ENCODE data around the gene PTPRCAP. TPM values are rescaled to one million over a fixed set of nuclear protein-coding genes. Genes with fewer than 3 reads are reported as not detected.

PTPRCAP gene
- total RNA-seq, 1 donor = not detected

GRCh38 chr11:67387069-67387468 lies 50.4 kb downstream of the PTPRCAP start:
- TF ChIP-seq, protein P1, sequence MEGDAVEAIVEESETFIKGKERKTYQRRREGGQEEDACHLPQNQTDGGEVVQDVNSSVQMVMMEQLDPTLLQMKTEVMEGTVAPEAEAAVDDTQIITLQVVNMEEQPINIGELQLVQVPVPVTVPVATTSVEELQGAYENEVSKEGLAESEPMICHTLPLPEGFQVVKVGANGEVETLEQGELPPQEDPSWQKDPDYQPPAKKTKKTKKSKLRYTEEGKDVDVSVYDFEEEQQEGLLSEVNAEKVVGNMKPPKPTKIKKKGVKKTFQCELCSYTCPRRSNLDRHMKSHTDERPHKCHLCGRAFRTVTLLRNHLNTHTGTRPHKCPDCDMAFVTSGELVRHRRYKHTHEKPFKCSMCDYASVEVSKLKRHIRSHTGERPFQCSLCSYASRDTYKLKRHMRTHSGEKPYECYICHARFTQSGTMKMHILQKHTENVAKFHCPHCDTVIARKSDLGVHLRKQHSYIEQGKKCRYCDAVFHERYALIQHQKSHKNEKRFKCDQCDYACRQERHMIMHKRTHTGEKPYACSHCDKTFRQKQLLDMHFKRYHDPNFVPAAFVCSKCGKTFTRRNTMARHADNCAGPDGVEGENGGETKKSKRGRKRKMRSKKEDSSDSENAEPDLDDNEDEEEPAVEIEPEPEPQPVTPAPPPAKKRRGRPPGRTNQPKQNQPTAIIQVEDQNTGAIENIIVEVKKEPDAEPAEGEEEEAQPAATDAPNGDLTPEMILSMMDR (IDR thresholded peaks at IDR 0.05; ENCODE audit: insufficient read depth, low read depth, low read length) = no peak
- DNase-seq (ENCODE audit: low read depth) = no peak
- H3K4me3 ChIP-seq (ENCODE audit: low read depth, low read length) = no peak overlapping the region

Small RNA genes within 50 kb of the gene (small RNA-seq; reads per million reads assigned to genes)
- gene RNU6-1238P = not detected

Other genes starting within 250 kb of the PTPRCAP start
- gene GRK2, start 171.2 kb downstream of the PTPRCAP start, total RNA-seq = 24.5 and 33.2 TPM in 2 replicates
- 29.6 and 29.8 TPM in 2 replicates for gene ANKRD13D, start 148.4 kb downstream of the PTPRCAP start, total RNA-seq
- gene SSH3, start 134.2 kb downstream of the PTPRCAP start, total RNA-seq = 16.1 and 21.2 TPM in 2 replicates
- gene POLD4, start 84.1 kb downstream of the PTPRCAP start, total RNA-seq = 43.2 and 68.9 TPM in 2 replicates
- 3.5 and 4.7 TPM in 2 replicates for gene CLCF1, start 64.1 kb downstream of the PTPRCAP start, total RNA-seq
- gene RAD9A, start 45.7 kb downstream of the PTPRCAP start, total RNA-seq = 4.3 and 6.4 TPM in 2 replicates
- 172 and 202 TPM in 2 replicates for gene PPP1CA, start 35.8 kb downstream of the PTPRCAP start, total RNA-seq
- gene TBC1D10C, start 33.6 kb downstream of the PTPRCAP start, total RNA-seq = not detected in 2 replicates
- gene CARNS1, start 22.0 kb downstream of the PTPRCAP start, total RNA-seq = not detected in 2 replicates
- 42.3 and 47.0 TPM in 2 replicates for gene RPS6KB2, start 9.2 kb downstream of the PTPRCAP start, total RNA-seq
- 85.5 and 102 TPM in 2 replicates for gene CORO1B, start 5.8 kb upstream of the PTPRCAP start, total RNA-seq
- gene GPR152, start 15.0 kb upstream of the PTPRCAP start, total RNA-seq = not detected in 2 replicates
- gene CABP4, start 17.7 kb upstream of the PTPRCAP start, total RNA-seq = not detected in 2 replicates
- 18.4 and 18.6 TPM in 2 replicates for gene TMEM134, start 31.6 kb upstream of the PTPRCAP start, total RNA-seq
- 42.7 and 55.1 TPM in 2 replicates for gene AIP, start 45.3 kb upstream of the PTPRCAP start, total RNA-seq
- gene PITPNM1, start 67.7 kb upstream of the PTPRCAP start, total RNA-seq = 21.9 and 22.9 TPM in 2 replicates
- gene CDK2AP2, start 70.5 kb upstream of the PTPRCAP start, total RNA-seq = 13.5 and 16.8 TPM in 2 replicates
- gene CABP2, start 85.8 kb upstream of the PTPRCAP start, total RNA-seq = not detected in 2 replicates
- gene GSTP1, start 146.1 kb upstream of the PTPRCAP start, total RNA-seq = 495 and 721 TPM in 2 replicates
- gene NDUFV1, start 169.3 kb upstream of the PTPRCAP start, total RNA-seq = 140 and 178 TPM in 2 replicates
- 4.7 and 5.8 TPM in 2 replicates for gene NUDT8, start 192.3 kb upstream of the PTPRCAP start, total RNA-seq
- not detected in 2 replicates for gene TBX10, start 202.1 kb upstream of the PTPRCAP start, total RNA-seq
- not detected in 2 replicates for gene ACY3, start 213.0 kb upstream of the PTPRCAP start, total RNA-seq
- gene ALDH3B2, start 236.9 kb upstream of the PTPRCAP start, total RNA-seq = not detected in 2 replicates